Neural progenitor cell (in vitro differentiated cells): ENCODE results near the gene COG8.

Source experiments
- CTCF ChIP-seq: fragments of 200-600 bp; sonication (generic); IDR thresholded peaks from 2 replicates; pipeline ENCODE4 v1.5.1; 2017; ENCODE audit warnings: antibody characterized with exemption, mild to moderate bottlenecking
- EZH2phosphoT487 ChIP-seq: fragments of 200-600 bp; sonication (generic); IDR thresholded peaks from 2 replicates; pipeline ENCODE4 v1.6.1; 2017; ENCODE audit warnings: antibody characterized with exemption

- TF ChIP-seq CTCF (no peak), EZH2phosphoT487 (no peak)
Observed at GRCh38 chr16:69349536-69349935, 10.2 kb upstream of the COG8 start.
